ENCODE measurements around the gene EML6.

The EML6 gene

GRCh38 chr2:55003706-55004639 is 280.5 kb downstream of the EML6 start:
- TF ChIP-seq FOXP2 (optimal IDR thresholded peaks at IDR 0.05; ENCODE audit: borderline replicate concordance, extremely low read depth, extremely low read length, insufficient read depth) (no peak), POLR2AphosphoS5 (IDR thresholded peaks at IDR 0.05; ENCODE audit: low read depth, low read length) (no peak), SIN3A (IDR thresholded peaks at IDR 0.05; ENCODE audit: borderline replicate concordance, insufficient read depth, low read length) (no peak), TAF1 (IDR thresholded peaks at IDR 0.05; ENCODE audit: borderline replicate concordance, insufficient read depth, low read length) (no peak)
- TF ChIP-seq, protein P1, sequence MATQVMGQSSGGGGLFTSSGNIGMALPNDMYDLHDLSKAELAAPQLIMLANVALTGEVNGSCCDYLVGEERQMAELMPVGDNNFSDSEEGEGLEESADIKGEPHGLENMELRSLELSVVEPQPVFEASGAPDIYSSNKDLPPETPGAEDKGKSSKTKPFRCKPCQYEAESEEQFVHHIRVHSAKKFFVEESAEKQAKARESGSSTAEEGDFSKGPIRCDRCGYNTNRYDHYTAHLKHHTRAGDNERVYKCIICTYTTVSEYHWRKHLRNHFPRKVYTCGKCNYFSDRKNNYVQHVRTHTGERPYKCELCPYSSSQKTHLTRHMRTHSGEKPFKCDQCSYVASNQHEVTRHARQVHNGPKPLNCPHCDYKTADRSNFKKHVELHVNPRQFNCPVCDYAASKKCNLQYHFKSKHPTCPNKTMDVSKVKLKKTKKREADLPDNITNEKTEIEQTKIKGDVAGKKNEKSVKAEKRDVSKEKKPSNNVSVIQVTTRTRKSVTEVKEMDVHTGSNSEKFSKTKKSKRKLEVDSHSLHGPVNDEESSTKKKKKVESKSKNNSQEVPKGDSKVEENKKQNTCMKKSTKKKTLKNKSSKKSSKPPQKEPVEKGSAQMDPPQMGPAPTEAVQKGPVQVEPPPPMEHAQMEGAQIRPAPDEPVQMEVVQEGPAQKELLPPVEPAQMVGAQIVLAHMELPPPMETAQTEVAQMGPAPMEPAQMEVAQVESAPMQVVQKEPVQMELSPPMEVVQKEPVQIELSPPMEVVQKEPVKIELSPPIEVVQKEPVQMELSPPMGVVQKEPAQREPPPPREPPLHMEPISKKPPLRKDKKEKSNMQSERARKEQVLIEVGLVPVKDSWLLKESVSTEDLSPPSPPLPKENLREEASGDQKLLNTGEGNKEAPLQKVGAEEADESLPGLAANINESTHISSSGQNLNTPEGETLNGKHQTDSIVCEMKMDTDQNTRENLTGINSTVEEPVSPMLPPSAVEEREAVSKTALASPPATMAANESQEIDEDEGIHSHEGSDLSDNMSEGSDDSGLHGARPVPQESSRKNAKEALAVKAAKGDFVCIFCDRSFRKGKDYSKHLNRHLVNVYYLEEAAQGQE (IDR thresholded peaks at IDR 0.05; ENCODE audit: insufficient read depth in 1 of 2, low read depth in 2 of 2, low read length in 2 of 2) = no peak

- TF ChIP-seq, protein P1 (IDR thresholded peaks at IDR 0.05; ENCODE audit: insufficient read depth in 1 of 2, low read depth in 2 of 2, low read length in 2 of 2) = no peak
- TF ChIP-seq SIN3A (IDR thresholded peaks at IDR 0.05; ENCODE audit: borderline replicate concordance, insufficient read depth, low read length) = no peak
- TF ChIP-seq FOXP2 (optimal IDR thresholded peaks at IDR 0.05; ENCODE audit: borderline replicate concordance, extremely low read depth, extremely low read length, insufficient read depth) = no peak
- TF ChIP-seq TAF1 (IDR thresholded peaks at IDR 0.05; ENCODE audit: borderline replicate concordance, insufficient read depth, low read length) = no peak
- no peak for TF ChIP-seq POLR2AphosphoS5 (IDR thresholded peaks at IDR 0.05; ENCODE audit: low read depth, low read length)
Measured at GRCh38 chr2:55006306-55006705, 282.8 kb downstream of the EML6 start.

DNA sequence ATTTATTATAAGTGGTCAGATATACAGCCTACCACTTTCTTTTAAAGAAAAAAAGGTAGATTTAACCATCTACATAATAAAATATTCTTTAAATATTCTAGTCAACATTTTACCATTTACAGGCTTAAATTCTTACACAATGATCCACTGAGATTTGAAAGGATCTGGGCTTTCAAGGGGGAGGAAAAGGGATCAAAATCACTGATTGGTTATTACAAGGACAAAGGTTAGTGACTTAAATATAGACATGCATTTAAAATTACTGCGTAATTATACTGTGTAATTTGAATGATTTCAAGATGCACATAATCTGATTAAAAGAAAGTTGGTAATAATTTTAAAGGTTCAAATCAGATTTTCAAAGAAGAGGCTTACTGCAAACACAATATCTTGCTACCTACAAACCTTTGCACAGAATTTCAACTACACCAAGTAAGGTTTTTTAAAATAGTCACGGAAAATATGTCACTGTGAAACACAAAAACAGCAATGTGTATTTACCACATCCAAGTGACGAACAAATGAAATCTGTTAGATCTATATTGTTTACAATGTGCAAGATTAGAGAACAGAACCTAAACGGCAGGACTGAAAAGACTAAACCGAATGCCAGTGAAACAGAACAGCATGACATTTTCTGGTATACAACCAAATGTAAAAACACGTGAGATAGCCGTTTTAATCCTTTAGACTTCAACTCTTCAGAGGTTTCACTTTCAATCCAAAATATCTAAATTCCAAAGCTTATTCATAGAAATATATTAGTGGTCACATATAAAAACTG is 286.0 kb downstream of the EML6 start:
- TF ChIP-seq, protein P1 (IDR thresholded peaks at IDR 0.05; ENCODE audit: insufficient read depth in 1 of 2, low read depth in 2 of 2, low read length in 2 of 2) = no peak
- TF ChIP-seq SIN3A (IDR thresholded peaks at IDR 0.05; ENCODE audit: borderline replicate concordance, insufficient read depth, low read length) (no peak), TAF1 (IDR thresholded peaks at IDR 0.05; ENCODE audit: borderline replicate concordance, insufficient read depth, low read length) (no peak), FOXP2 (optimal IDR thresholded peaks at IDR 0.05; ENCODE audit: borderline replicate concordance, extremely low read depth, extremely low read length, insufficient read depth) (no peak), POLR2AphosphoS5 (IDR thresholded peaks at IDR 0.05; ENCODE audit: low read depth, low read length) (no peak)

GRCh38 chr2:55010149-55010591 is 286.7 kb downstream of the EML6 start:
- TF ChIP-seq SIN3A (IDR thresholded peaks at IDR 0.05; ENCODE audit: borderline replicate concordance, insufficient read depth, low read length) = no peak

GRCh38 chr2:55010915-55011314 is 287.5 kb downstream of the EML6 start:
- TF ChIP-seq SIN3A (IDR thresholded peaks at IDR 0.05; ENCODE audit: borderline replicate concordance, insufficient read depth, low read length) = no peak
- no peak for TF ChIP-seq POLR2AphosphoS5 (IDR thresholded peaks at IDR 0.05; ENCODE audit: low read depth, low read length)
- no peak for TF ChIP-seq TAF1 (IDR thresholded peaks at IDR 0.05; ENCODE audit: borderline replicate concordance, insufficient read depth, low read length)
- no peak for TF ChIP-seq FOXP2 (optimal IDR thresholded peaks at IDR 0.05; ENCODE audit: borderline replicate concordance, extremely low read depth, extremely low read length, insufficient read depth)
- TF ChIP-seq, protein P1 (IDR thresholded peaks at IDR 0.05; ENCODE audit: insufficient read depth in 1 of 2, low read depth in 2 of 2, low read length in 2 of 2) = no peak
